GM12878 (cell line): ENCODE data around the gene BUB3. TPM values are rescaled to one million over a fixed set of nuclear protein-coding genes. Genes with fewer than 3 reads are reported as not detected.

Experiments used
- ATAC-seq: fragments of 200-7000 bp; cut with Tn5 transposase; 3 replicates; pipeline ENCODE4 v1.9.1; 2020; ENCODE audit warnings: mild to moderate bottlenecking, moderate library complexity
- BruUV-seq: library from RNA; stranded (reverse); fragments of 400-500 nt; replicated peaks from 2 replicates; lab custom pipeline; 2021; lab: Mats Ljungman, UMichigan
- CTCF ChIA-PET: fragments of 300-600 bp; sonication (Branson Sonifier 250); formaldehyde crosslinking; extraction: SDS; loops from one replicate; lab custom pipeline; 2021; ENCODE audit warnings: inconsistent platforms; lab: Yijun Ruan, JAX
- POLR2A ChIA-PET: fragments of 350-600 bp; formaldehyde crosslinking; extraction: SDS; loops from one replicate; lab custom pipeline; 2021; ENCODE audit warnings: inconsistent platforms; lab: Charles Lee
- RAD21 ChIA-PET: fragments of 300-600 bp; sonication (Branson Sonifier 250); formaldehyde crosslinking; loops from one replicate; lab custom pipeline; 2023; ENCODE audit warnings: antibody characterized with exemption; ENCODE audit not compliant: unreplicated experiment; lab: Charles Lee
- SMC1A ChIA-PET: fragments of 300-600 bp; sonication (Branson Sonifier 250); formaldehyde crosslinking; loops from one replicate; lab custom pipeline; 2023; ENCODE audit not compliant: unreplicated experiment, uncharacterized antibody; lab: Charles Lee
- DNase-seq: peaks from one replicate; pipeline ENCODE4 v3.0.0-alpha.2; 2011; ENCODE audit warnings: low read depth, low spot score
- FAIRE-seq: peaks from 3 replicates; lab custom pipeline; 2011; peaks lifted over from hg19 to GRCh38; lab: Jason Lieb, UNC
- H2AFZ ChIP-seq: 2 replicates; pipeline ENCODE4 v1.6.0; 2011; ENCODE audit warnings: low read depth, low read length, control low read depth; ENCODE audit not compliant: control insufficient read depth
- H3K27ac ChIP-seq: 2 replicates; pipeline ENCODE4 v1.5.1; 2011; ENCODE audit warnings: control low read depth; ENCODE audit not compliant: control insufficient read depth, insufficient read depth
- H3K27me3 ChIP-seq, 2 experiments: replicated peaks in 1 of 2; 2 replicates each; pipeline versions ENCODE4 v1.6.0 to v1.6.1; 2011; ENCODE audit warnings: low read length in 1 of 2; ENCODE audit not compliant: control insufficient read depth in 2 of 2, insufficient read depth in 2 of 2
- H3K36me3 ChIP-seq, 2 experiments: 2 replicates each; pipeline ENCODE4 v1.5.1; 2011; ENCODE audit warnings: low read length in 1 of 2; ENCODE audit not compliant: control insufficient read depth in 2 of 2, insufficient read depth in 2 of 2
- H3K4me1 ChIP-seq: 2 replicates; pipeline ENCODE4 v1.6.1; 2011; ENCODE audit warnings: mild to moderate bottlenecking, low read length, moderate library complexity, mixed read lengths; ENCODE audit not compliant: control insufficient read depth, insufficient read depth
- H3K4me2 ChIP-seq: 2 replicates; pipeline ENCODE4 v1.6.0; 2011; ENCODE audit warnings: control low read depth; ENCODE audit not compliant: control insufficient read depth, insufficient read depth
- H3K4me3 ChIP-seq: fragments of 200-600 bp; sonication (generic); 2 replicates; pipeline ENCODE4 v1.5.1; 2016
- H3K79me2 ChIP-seq: 2 replicates; pipeline ENCODE4 v1.6.0; 2011; ENCODE audit warnings: low read length; ENCODE audit not compliant: control insufficient read depth, insufficient read depth
- H3K9ac ChIP-seq: 2 replicates; pipeline ENCODE4 v1.8.0; 2011; ENCODE audit warnings: low read length, control low read depth, mixed read lengths; ENCODE audit not compliant: control insufficient read depth, insufficient read depth
- H3K9me3 ChIP-seq: replicated peaks from 3 replicates; pipeline ENCODE4 v1.5.1; 2011; ENCODE audit warnings: mild to moderate bottlenecking, low read length; ENCODE audit not compliant: control insufficient read depth, insufficient read depth
- H4K20me1 ChIP-seq: 2 replicates; pipeline ENCODE4 v1.6.0; 2011; ENCODE audit not compliant: control insufficient read depth, insufficient read depth
- CBX5 ChIP-seq: sonication (generic); IDR thresholded peaks from 2 replicates; pipeline ENCODE4 v1.6.1; 2016; ENCODE audit warnings: low read depth, moderate library complexity, mild to moderate bottlenecking, inconsistent platforms
- CTCF ChIP-seq, 3 experiments: IDR thresholded peaks in 2 of 3; conservative IDR thresholded peaks in 1 of 3; 2 replicates each; pipeline ENCODE4 v1.5.1; 2011; ENCODE audit warnings: low read depth in 3 of 3, low read length in 3 of 3, mild to moderate bottlenecking in 3 of 3, control low read depth in 2 of 3, moderate library complexity in 2 of 3, inconsistent platforms in 1 of 3, mixed read lengths in 1 of 3; ENCODE audit not compliant: control insufficient read depth in 2 of 3, insufficient read depth in 1 of 3; ENCODE audit errors: extremely low read depth in 1 of 3
- EP300 ChIP-seq, 2 experiments: fragments of 150-350 bp in 1 of 2; IDR thresholded peaks; 2 replicates each; pipeline ENCODE4 v1.6.1; 2011 to 2012; ENCODE audit warnings: low read depth in 2 of 2, low read length in 2 of 2, borderline replicate concordance in 1 of 2, improper control_type of control experiment in 1 of 2, inconsistent platforms in 1 of 2; ENCODE audit not compliant: control insufficient read depth in 1 of 2
- ETV6 ChIP-seq, 2 experiments: fragments of 450-650 bp in 1 of 2; IDR thresholded peaks in 1 of 2; conservative IDR thresholded peaks in 1 of 2; 2 replicates each; pipeline ENCODE4 v1.6.1; 2014; ENCODE audit warnings: antibody characterized with exemption in 1 of 2, borderline replicate concordance in 1 of 2, low read depth in 1 of 2, mild to moderate bottlenecking in 1 of 2, moderate library complexity in 1 of 2
- KDM1A ChIP-seq: fragments of 200-600 bp; sonication (generic); IDR thresholded peaks from 2 replicates; pipeline ENCODE4 v1.6.1; 2016; ENCODE audit warnings: borderline replicate concordance
- MTA3 ChIP-seq: IDR thresholded peaks from 2 replicates; pipeline ENCODE4 v1.6.1; 2012; ENCODE audit warnings: low read length, inconsistent platforms, borderline replicate concordance
- POLR2A ChIP-seq: IDR thresholded peaks from 2 replicates; pipeline ENCODE4 v1.6.1; 2011; ENCODE audit warnings: low read depth, mild to moderate bottlenecking, low read length
- TCF3 ChIP-seq: IDR thresholded peaks from 2 replicates; pipeline ENCODE4 v1.6.1; 2012; ENCODE audit warnings: low read depth, mild to moderate bottlenecking, low read length, borderline replicate concordance; ENCODE audit not compliant: insufficient read depth
- ZNF274 ChIP-seq: IDR thresholded peaks from one replicate; pipeline ENCODE4 v1.8.0; 2011; ENCODE audit not compliant: insufficient read length, insufficient read depth
- WGBS: methylation state at CpG from one replicate; pipeline ENCODE4 v1.1.6; 2016; ENCODE audit warnings: low lambda C conversion rate; ENCODE audit not compliant: insufficient replicate concordance, insufficient coverage; ENCODE audit errors: missing lambda C conversion rate; 5-methylcytosine and 5-hydroxymethylcytosine counted together
- in situ Hi-C: fragments of 300-500 bp; cut with MboI; formaldehyde crosslinking; loops from 9 replicates; pipeline ENCODE4 v1.14.3; 2018; ENCODE audit warnings: mixed read lengths
- intact Hi-C: fragments of 100-400 bp; cut with micrococcal nuclease; formaldehyde crosslinking; loops from one replicate; pipeline ENCODE4 v1.14.2; 2022; ENCODE audit not compliant: unreplicated experiment
- polyA plus RNA-seq, 11 experiments: library from polyadenylated mRNA; depleted of rRNA in 4 of 11; unstranded in 6 of 11; stranded (reverse) in 5 of 11; fragments of >200 nt; fragmentation: Nextera tagmentation in 4 of 11; fragmentation: Illumina TruSeq in 1 of 11; extraction: Ambion mirVana in 4 of 11; extraction: Trizol in 1 of 11; gene quantifications; 1 replicate in 1 of 11; 2 replicates in 10 of 11; pipeline versions ENCODE4 v1.2.1 to v1.2.3, GENCODE V29; 2011 to 2016; ENCODE audit warnings: inconsistent platforms in 2 of 11, missing spikeins in 2 of 11, low read depth in 1 of 11
- total RNA-seq, 4 experiments: library from RNA; depleted of rRNA in 3 of 4; stranded (reverse); fragments of >200 nt in 3 of 4; fragmentation: Illumina TruSeq in 1 of 4; extraction: Trizol in 1 of 4; gene quantifications; 2 replicates each; pipeline versions ENCODE4 v1.2.1 to v1.2.3, GENCODE V29; 2013 to 2021

BUB3 gene
- total and polyA plus RNA-seq, 10 of the 15 experiments (the other 5 are each of a cell fraction or from before 2014, with no cell fraction given) = 260 to 1,126 (median 441) TPM

GRCh38 chr10:123180101-123181090, 26.2 kb downstream of the BUB3 start:
- H4K20me1 ChIP-seq = no peaks in the 10 kb centered on the region
- H2AFZ ChIP-seq = no peak overlapping the region
- FAIRE-seq (no peak), ATAC-seq (no peak), DNase-seq (no peak)
- intact Hi-C loops = no loop called here
- no peaks in the 10 kb centered on the region for H3K79me2 ChIP-seq
- POLR2A ChIA-PET = no interaction called here
- peaks cover 10% of the 10 kb centered on the region for H3K9me3 ChIP-seq
- WGBS = over 99% methylated on average over 7 of the region's 7 CpGs
- SMC1A ChIA-PET = no interaction called here
- in situ Hi-C loops = no loop called here
- H3K36me3 ChIP-seq = peaks cover 2 to 14% of the 10 kb centered on the region in 2 experiments
- no TSS peak for BruUV-seq
- H3K4me1 ChIP-seq = no peaks in the 10 kb centered on the region
- CTCF ChIA-PET = no interaction called here
- TF ChIP-seq CBX5 (no peak), EP300 (IDR thresholded peaks at IDR 0.05; ENCODE audit: borderline replicate concordance in 1 of 2, control insufficient read depth in 1 of 2, low read depth in 2 of 2, low read length in 2 of 2) (no peak), ETV6 (conservative IDR thresholded peaks at IDR 0.05 in 1 of 2, IDR thresholded peaks at IDR 0.05 in 1 of 2; ENCODE audit: borderline replicate concordance in 1 of 2, low read depth in 1 of 2) (no peak), KDM1A (no peak), POLR2A (no peak), MTA3 (no peak), TCF3 (no peak), ZNF274 (no peak), CTCF (IDR thresholded peaks at IDR 0.05 in 2 of 3, conservative IDR thresholded peaks at IDR 0.05 in 1 of 3; ENCODE audit: control insufficient read depth in 2 of 3, extremely low read depth in 1 of 3, insufficient read depth in 1 of 3, low read depth in 3 of 3, low read length in 3 of 3) (no peak)
- no peak overlapping the region for H3K4me2 ChIP-seq
- no peak overlapping the region for H3K9ac ChIP-seq
- RAD21 ChIA-PET = no interaction called here
- H3K4me3 ChIP-seq = no peak overlapping the region
- H3K27me3 ChIP-seq = no peaks in the 10 kb centered on the region
- H3K27ac ChIP-seq = no peak overlapping the region
